ENCODE measurements around the gene ACAT2. TPM values are rescaled to one million over a fixed set of nuclear protein-coding genes. Genes with fewer than 3 reads are reported as not detected.
A peak's percentile ranks its signal among the peaks of the same experiment; 100 is the strongest.
"Not testable (repeated sequence)": the region's sequence is repeated elsewhere in the genome, so short reads cannot be mapped to it uniquely, and the experiment has no call there.

ACAT2 gene
- polyA plus RNA-seq, 2 donors, result 59.7 to 73.5 TPM

DNA sequence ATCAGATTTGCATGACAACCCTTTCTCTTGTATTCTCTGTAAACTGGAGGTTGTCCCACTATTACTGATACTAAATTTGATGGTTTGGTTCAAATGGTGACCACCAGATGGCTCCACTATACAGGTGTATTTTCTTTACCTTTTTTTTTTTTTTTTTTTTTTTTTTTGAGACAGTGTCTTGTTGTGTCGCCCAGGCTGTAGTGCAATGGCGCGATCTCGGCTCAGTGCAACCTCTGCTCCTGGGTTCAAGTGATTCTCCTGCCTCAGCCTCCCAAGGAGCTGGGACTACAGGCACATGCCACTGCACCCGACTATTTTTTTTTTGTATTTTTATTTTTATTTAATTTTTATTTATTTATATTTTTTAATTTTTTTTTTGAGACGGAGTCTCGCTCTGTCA lies 41.1 kb upstream of the ACAT2 start:
- H3K4me3 ChIP-seq (ENCODE audit: low read depth in 1 of 2, low read length in 2 of 2), result no peak overlapping the region
- no peaks in the 10 kb centered on the region for H3K27me3 ChIP-seq (ENCODE audit: control insufficient read depth in 1 of 2, insufficient read depth in 2 of 2, low read length in 2 of 2)
- H3K4me1 ChIP-seq (ENCODE audit: control insufficient read depth in 2 of 2, insufficient read depth in 2 of 2, low read length in 1 of 2), result peaks cover 0 to 2% of the 10 kb centered on the region in 2 donors
- no peaks in the 10 kb centered on the region for H3K9me3 ChIP-seq (ENCODE audit: control insufficient read depth in 2 of 2, insufficient read depth in 1 of 2, low read depth in 1 of 2, low read length in 1 of 2)
- H3K27ac ChIP-seq (ENCODE audit: low read depth in 2 of 2, low read length in 1 of 2), result no peak overlapping the region
- H3K36me3 ChIP-seq (ENCODE audit: control insufficient read depth in 2 of 2, insufficient read depth in 2 of 2, low read length in 1 of 2), result no peaks in the 10 kb centered on the region
- WGBS, 2 donors, result 48 to 56% methylated on average over 7 of the region's 7 CpGs

DNA sequence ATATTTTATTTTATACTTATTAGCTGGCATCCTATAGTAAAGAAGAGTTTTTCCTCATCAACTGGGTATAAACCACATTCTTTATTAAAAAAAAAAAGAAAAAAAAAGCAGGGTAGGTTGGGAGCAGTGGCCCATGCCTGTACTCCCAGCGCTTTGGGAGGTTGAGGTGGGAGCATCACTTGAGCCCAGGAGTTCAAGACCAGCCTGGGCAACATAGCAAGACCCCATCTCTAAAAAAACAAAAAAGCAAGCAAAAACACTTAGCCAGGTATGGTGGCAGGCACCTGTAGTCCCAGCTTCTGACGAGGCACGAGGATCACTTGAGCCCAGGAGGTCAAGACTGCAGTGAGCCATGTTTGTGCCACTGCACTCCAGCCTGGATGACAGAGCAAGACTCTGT lies 39.9 kb upstream of the ACAT2 start:
- H3K4me1 ChIP-seq (ENCODE audit: control insufficient read depth in 2 of 2, insufficient read depth in 2 of 2, low read length in 1 of 2); H3K4me3 ChIP-seq (ENCODE audit: low read depth in 1 of 2, low read length in 2 of 2); H3K27me3 ChIP-seq (ENCODE audit: control insufficient read depth in 1 of 2, insufficient read depth in 2 of 2, low read length in 2 of 2): not testable (repeated sequence)

DNA sequence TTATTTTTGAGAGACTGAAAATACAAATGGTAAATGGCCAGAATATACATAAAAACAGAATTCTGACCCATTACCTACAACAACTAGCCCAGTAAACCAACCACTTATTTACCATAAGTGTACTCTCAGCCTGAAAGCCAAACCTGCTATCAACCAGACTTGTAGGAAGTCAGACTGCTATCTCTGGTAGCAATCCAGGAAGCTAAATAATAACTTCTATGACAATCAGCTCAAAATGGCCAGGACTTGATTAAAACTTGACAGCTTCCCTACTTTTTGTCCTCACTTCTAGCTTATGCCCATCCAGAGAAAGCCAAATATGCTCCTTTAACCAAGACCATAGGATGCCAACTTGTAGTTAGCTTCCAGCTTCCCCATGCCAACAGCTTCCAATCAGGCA lies 39.2 kb upstream of the ACAT2 start:
- H3K27ac ChIP-seq (ENCODE audit: low read depth in 2 of 2, low read length in 1 of 2), result peak overlapping the region in 1 of 2 donors; percentile 21
- no peak overlapping the region for H3K4me3 ChIP-seq (ENCODE audit: low read depth in 1 of 2, low read length in 2 of 2)
- no peaks in the 10 kb centered on the region for H3K27me3 ChIP-seq (ENCODE audit: control insufficient read depth in 1 of 2, insufficient read depth in 2 of 2, low read length in 2 of 2)
- peaks cover 0 to 2% of the 10 kb centered on the region in 2 donors for H3K4me1 ChIP-seq (ENCODE audit: control insufficient read depth in 2 of 2, insufficient read depth in 2 of 2, low read length in 1 of 2)
- H3K9me3 ChIP-seq (ENCODE audit: control insufficient read depth in 2 of 2, insufficient read depth in 1 of 2, low read depth in 1 of 2, low read length in 1 of 2), result no peaks in the 10 kb centered on the region
- no peaks in the 10 kb centered on the region for H3K36me3 ChIP-seq (ENCODE audit: control insufficient read depth in 2 of 2, insufficient read depth in 2 of 2, low read length in 1 of 2)

More for the DNA sequence above, 39.9 kb upstream of the ACAT2 start:
- WGBS, 2 donors, result 95 to 98% methylated on average over 3 of the region's 3 CpGs
- H3K27ac ChIP-seq (ENCODE audit: low read depth in 2 of 2, low read length in 1 of 2); H3K36me3 ChIP-seq (ENCODE audit: control insufficient read depth in 2 of 2, insufficient read depth in 2 of 2, low read length in 1 of 2); H3K9me3 ChIP-seq (ENCODE audit: control insufficient read depth in 2 of 2, insufficient read depth in 1 of 2, low read depth in 1 of 2, low read length in 1 of 2): not testable (repeated sequence)

DNA sequence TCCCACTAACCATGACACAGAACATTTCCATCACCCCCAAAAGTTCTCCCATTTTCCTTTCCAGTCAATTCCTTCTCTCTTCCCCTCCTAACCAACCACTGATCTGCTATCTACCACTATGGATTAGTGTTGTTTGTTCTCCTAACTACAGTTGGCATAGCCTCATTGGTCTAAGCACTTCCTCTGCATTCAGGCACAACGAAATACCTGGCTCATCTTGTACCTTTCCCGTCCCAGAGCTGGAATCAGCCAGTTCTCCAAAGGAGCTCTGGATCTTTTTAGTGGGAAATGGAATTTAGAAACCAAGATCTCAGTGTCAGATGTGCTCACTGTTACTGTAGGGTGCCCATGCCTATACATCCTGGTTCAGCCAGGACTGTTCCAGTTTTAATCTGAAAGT lies 38.6 kb upstream of the ACAT2 start:
- no peak overlapping the region for H3K27ac ChIP-seq (ENCODE audit: low read depth in 2 of 2, low read length in 1 of 2)
- no peaks in the 10 kb centered on the region for H3K27me3 ChIP-seq (ENCODE audit: control insufficient read depth in 1 of 2, insufficient read depth in 2 of 2, low read length in 2 of 2)
- H3K9me3 ChIP-seq (ENCODE audit: control insufficient read depth in 2 of 2, insufficient read depth in 1 of 2, low read depth in 1 of 2, low read length in 1 of 2), result no peaks in the 10 kb centered on the region
- H3K4me1 ChIP-seq (ENCODE audit: control insufficient read depth in 2 of 2, insufficient read depth in 2 of 2, low read length in 1 of 2), result peaks cover 0 to 2% of the 10 kb centered on the region in 2 donors
- no peaks in the 10 kb centered on the region for H3K36me3 ChIP-seq (ENCODE audit: control insufficient read depth in 2 of 2, insufficient read depth in 2 of 2, low read length in 1 of 2)
- no peak overlapping the region for H3K4me3 ChIP-seq (ENCODE audit: low read depth in 1 of 2, low read length in 2 of 2)
- WGBS, 2 donors, result 59 to 63% methylated on average over 2 of the region's 2 CpGs

DNA sequence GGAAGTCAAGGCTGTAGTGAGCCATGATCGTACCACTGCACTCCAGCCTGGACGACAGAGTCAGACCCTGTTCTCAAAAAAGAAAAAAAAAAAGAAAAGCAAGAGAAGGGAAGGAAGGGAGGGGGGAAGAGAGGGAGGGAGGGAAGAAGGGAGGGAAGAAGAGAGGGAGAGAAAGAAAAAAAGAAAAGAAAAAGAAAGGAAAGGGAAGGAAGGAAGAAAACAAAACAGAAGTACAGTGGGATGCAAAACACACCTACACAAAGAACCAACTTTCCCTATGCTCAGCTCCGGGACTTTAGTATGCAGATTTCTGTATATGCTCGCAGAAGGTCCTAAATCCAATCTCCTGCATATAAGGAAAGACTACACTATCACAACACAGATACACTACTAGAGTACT lies 37.1 kb upstream of the ACAT2 start:
- Histone ChIP-seq H3K36me3 (ENCODE audit: control insufficient read depth in 2 of 2, insufficient read depth in 2 of 2, low read length in 1 of 2) (no peaks in the 10 kb centered on the region), H3K27ac (ENCODE audit: low read depth in 2 of 2, low read length in 1 of 2) (no peak overlapping the region)
- WGBS, 2 donors, result 95 to 96% methylated on average over 4 of the region's 4 CpGs

DNA sequence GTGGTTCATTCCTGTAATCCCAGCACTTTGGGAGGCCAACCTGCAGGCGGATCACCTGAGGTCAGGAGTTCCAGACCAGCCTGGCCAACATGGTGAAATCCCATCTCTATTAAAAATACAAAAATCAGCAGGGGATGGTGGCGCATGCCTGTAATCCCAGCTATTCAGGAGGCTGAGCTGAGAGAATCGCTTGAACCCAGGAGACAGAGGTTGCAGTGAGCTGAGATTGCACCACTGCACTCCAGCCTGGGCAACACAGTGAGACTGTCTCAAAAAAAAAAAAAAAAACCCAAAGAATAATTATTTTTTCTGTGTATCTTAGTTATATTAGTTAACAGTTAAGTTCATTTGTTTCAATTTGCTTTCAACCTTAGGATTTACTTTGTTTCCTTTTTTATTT lies 36.6 kb upstream of the ACAT2 start:
- H3K27ac ChIP-seq (ENCODE audit: low read depth in 2 of 2, low read length in 1 of 2), result not testable (repeated sequence)

More for the DNA sequence above, 37.1 kb upstream of the ACAT2 start:
- no peaks in the 10 kb centered on the region for H3K27me3 ChIP-seq (ENCODE audit: control insufficient read depth in 1 of 2, insufficient read depth in 2 of 2, low read length in 2 of 2)
- H3K4me1 ChIP-seq (ENCODE audit: control insufficient read depth in 2 of 2, insufficient read depth in 2 of 2, low read length in 1 of 2), result peaks cover 0 to 2% of the 10 kb centered on the region in 2 donors
- no peak overlapping the region for H3K4me3 ChIP-seq (ENCODE audit: low read depth in 1 of 2, low read length in 2 of 2)
- H3K9me3 ChIP-seq (ENCODE audit: control insufficient read depth in 2 of 2, insufficient read depth in 1 of 2, low read depth in 1 of 2, low read length in 1 of 2), result no peaks in the 10 kb centered on the region

DNA sequence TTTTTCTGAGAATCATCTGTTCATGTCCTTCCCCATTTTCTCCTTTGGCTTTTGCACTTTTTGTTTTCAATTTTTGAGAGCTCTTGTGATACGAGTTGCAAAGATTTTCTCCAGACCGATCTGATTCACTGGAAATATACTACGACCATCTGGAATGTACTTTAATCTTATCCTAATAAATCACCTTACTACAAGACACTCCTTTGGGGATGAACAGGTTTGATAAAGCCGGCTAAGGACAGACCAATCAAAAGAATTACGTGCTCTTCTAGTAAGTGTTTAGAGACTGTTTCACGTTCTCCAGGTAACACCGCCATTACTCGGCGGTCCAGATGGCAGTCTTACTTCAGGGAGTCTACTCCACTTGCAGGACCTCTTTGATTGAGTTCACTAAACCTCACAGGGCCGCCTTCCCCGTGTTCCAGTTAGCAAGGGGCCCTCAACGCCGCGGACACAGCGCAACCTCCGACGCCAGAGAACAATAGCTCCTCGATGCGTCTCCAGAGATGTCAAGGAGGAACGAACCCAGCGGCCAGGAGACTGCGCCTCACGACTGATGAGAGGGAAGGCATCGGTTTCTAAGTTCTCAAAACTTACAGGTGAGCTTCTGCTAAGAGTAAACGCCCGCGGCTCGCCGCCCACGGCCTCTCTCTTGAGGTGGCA lies 35.5 kb upstream of the ACAT2 start:
- no peaks in the 10 kb centered on the region for H3K27me3 ChIP-seq (ENCODE audit: control insufficient read depth in 1 of 2, insufficient read depth in 2 of 2, low read length in 2 of 2)
- 1% methylated on average over 30 of the region's 30 CpGs for WGBS, 2 donors
- no peaks in the 10 kb centered on the region for H3K4me1 ChIP-seq (ENCODE audit: control insufficient read depth in 2 of 2, insufficient read depth in 2 of 2, low read length in 1 of 2)
- no peaks in the 10 kb centered on the region for H3K9me3 ChIP-seq (ENCODE audit: control insufficient read depth in 2 of 2, insufficient read depth in 1 of 2, low read depth in 1 of 2, low read length in 1 of 2)
- no peaks in the 10 kb centered on the region for H3K36me3 ChIP-seq (ENCODE audit: control insufficient read depth in 2 of 2, insufficient read depth in 2 of 2, low read length in 1 of 2)
- H3K27ac ChIP-seq (ENCODE audit: low read depth in 2 of 2, low read length in 1 of 2), result peak overlapping the region; percentile 100
- peak overlapping the region; percentile 85 to 99 for H3K4me3 ChIP-seq (ENCODE audit: low read depth in 1 of 2, low read length in 2 of 2)

More for the DNA sequence above, 36.6 kb upstream of the ACAT2 start:
- 95 to 96% methylated on average over 3 of the region's 3 CpGs for WGBS, 2 donors
- H3K4me3 ChIP-seq (ENCODE audit: low read depth in 1 of 2, low read length in 2 of 2); H3K36me3 ChIP-seq (ENCODE audit: control insufficient read depth in 2 of 2, insufficient read depth in 2 of 2, low read length in 1 of 2); H3K4me1 ChIP-seq (ENCODE audit: control insufficient read depth in 2 of 2, insufficient read depth in 2 of 2, low read length in 1 of 2); H3K27me3 ChIP-seq (ENCODE audit: control insufficient read depth in 1 of 2, insufficient read depth in 2 of 2, low read length in 2 of 2); H3K9me3 ChIP-seq (ENCODE audit: control insufficient read depth in 2 of 2, insufficient read depth in 1 of 2, low read depth in 1 of 2, low read length in 1 of 2): not testable (repeated sequence)

DNA sequence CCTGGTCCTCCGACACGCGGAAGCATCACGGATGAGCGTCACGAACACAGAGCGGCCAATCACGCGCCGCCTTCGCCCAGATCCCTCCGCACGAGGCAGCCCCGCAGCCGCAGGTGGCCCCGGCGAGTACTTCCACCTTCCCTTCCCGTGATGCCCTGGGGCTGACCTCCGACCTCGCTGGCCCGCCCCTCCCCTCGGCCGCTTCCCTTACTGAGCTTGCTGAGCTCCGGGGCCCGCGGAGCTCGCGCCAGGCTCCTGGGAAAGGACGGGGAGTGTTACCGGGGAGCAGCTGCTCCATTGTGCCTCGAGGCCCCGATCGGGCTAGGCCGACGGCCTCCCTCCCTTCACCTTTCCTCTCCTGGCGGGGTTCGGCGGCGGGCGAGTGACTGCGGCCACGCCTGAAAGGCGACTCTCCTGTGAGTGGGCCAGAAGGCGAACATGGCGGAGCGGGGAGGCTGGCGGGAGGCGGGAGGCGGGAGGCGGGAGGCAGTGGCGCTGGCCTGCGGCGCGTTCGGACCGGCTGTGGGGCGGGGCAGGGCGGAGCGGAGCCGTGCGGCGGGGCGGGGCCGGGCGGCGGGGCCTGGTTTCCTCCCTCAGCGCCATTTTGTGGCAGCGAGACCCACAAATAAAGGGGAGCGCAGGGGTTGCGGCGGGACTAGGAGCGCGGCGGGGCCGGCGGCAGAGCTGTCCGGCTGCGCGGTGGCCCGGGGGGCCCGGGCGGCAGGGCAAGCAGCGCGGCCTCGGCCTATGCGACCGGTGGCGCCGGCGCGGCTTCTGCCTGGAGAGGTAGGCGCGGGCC lies 34.7 kb upstream of the ACAT2 start, which contains the start of gene WTAP:
WTAP (plus strand) TSS at position 589 of the 799 bp plus-strand sequence. CDS start 8,760 bp downstream, outside the sequence.
- Histone ChIP-seq H3K36me3 (ENCODE audit: control insufficient read depth in 2 of 2, insufficient read depth in 2 of 2, low read length in 1 of 2) (no peaks in the 10 kb centered on the region), H3K27me3 (ENCODE audit: control insufficient read depth in 1 of 2, insufficient read depth in 2 of 2, low read length in 2 of 2) (no peaks in the 10 kb centered on the region), H3K4me1 (ENCODE audit: control insufficient read depth in 2 of 2, insufficient read depth in 2 of 2, low read length in 1 of 2) (no peaks in the 10 kb centered on the region), H3K9me3 (ENCODE audit: control insufficient read depth in 2 of 2, insufficient read depth in 1 of 2, low read depth in 1 of 2, low read length in 1 of 2) (no peaks in the 10 kb centered on the region), H3K4me3 (ENCODE audit: low read depth in 1 of 2, low read length in 2 of 2) (peak within 1 kb of the TSS; percentile 99 to 100), H3K27ac (ENCODE audit: low read depth in 2 of 2, low read length in 1 of 2) (peak within 1 kb of the TSS; percentile 100)
- 0% methylated on average over 65 to 93 of the region's 93 CpGs for WGBS, 2 donors

DNA sequence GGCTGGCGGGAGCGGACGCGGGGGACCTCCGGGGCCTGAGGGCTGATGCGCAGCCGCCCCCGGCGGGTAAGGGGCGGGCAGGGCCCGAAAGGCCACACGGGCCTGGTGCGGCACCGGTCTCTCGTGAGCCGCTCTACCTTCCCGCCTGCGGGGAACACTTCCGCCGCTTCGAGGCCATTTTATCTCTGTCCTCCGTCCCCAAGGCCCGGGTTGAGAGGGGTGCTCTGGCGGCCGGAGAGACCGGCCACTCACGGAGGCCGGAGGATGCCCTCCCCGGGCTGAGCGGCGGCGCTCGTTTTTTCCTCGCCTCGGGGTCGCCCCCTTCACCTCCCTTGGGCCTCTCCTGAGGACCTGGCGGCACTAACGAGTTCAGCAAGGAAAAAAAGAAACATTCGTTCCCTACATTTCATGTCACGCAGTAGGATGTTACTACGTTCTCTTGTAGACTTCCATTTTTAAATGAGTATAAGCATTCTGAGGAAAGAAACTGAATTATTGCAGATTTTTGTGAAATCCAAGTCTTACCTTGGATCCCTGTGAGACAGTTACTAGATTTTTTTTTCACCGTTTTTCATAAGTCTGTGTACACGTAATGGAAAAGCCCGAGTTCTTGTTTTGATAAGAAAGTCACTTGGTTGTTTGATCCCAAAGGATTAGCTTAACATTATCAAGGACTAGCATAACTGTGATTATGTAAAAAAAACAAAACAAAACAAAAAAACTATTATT lies 34.0 kb upstream of the ACAT2 start:
- Histone ChIP-seq H3K4me3 (ENCODE audit: low read depth in 1 of 2, low read length in 2 of 2) (peak overlapping the region; percentile 99 to 100), H3K9me3 (ENCODE audit: control insufficient read depth in 2 of 2, insufficient read depth in 1 of 2, low read depth in 1 of 2, low read length in 1 of 2) (no peaks in the 10 kb centered on the region), H3K27me3 (ENCODE audit: control insufficient read depth in 1 of 2, insufficient read depth in 2 of 2, low read length in 2 of 2) (no peaks in the 10 kb centered on the region), H3K27ac (ENCODE audit: low read depth in 2 of 2, low read length in 1 of 2) (peak overlapping the region; percentile 99 to 100), H3K36me3 (ENCODE audit: control insufficient read depth in 2 of 2, insufficient read depth in 2 of 2, low read length in 1 of 2) (no peaks in the 10 kb centered on the region), H3K4me1 (ENCODE audit: control insufficient read depth in 2 of 2, insufficient read depth in 2 of 2, low read length in 1 of 2) (no peaks in the 10 kb centered on the region)
- WGBS, 2 donors, result 0% methylated on average over 34 to 44 of the region's 44 CpGs

All from esophagus (tissue), 2 donors.